ENCODE measurements around the gene FAF1. TPM values are rescaled to one million over a fixed set of nuclear protein-coding genes. Genes with fewer than 3 reads are reported as not detected.

The FAF1 gene
- total RNA-seq, 1 experiment from 2014 or later: 78.7 TPM

DNA sequence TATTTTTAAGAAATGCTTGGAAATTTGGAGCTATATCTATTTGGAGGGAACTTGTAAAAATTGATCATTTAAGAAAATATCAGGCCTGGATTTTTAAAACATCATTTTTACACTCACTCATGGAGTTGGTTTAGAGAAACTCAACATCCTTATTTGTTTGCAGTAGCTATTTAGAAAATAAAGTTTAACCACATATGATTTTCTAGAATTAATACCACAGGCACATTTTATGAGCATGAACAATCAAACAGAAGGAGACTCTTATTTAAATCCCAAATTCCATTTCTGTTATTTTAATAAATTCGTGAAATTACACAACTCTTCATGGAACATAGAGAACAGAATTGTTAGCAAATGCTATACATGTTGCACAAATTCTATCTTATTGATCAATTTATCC lies 13.2 kb upstream of the FAF1 start:
- Mint-ChIP-seq H3K9me3 (ENCODE audit: unreplicated experiment) (no peaks in the 10 kb centered on the region), H3K4me1 (ENCODE audit: low read depth, unreplicated experiment) (no peaks in the 10 kb centered on the region), H3K27ac (ENCODE audit: unreplicated experiment) (no peak overlapping the region), H3K4me3 (ENCODE audit: unreplicated experiment) (no peak overlapping the region), H3K36me3 (ENCODE audit: insufficient read depth, unreplicated experiment) (no peaks in the 10 kb centered on the region), H3K27me3 (ENCODE audit: insufficient read depth, unreplicated experiment) (peaks cover 6% of the 10 kb centered on the region)
- no peaks in the 10 kb centered on the region for H3K4me1 ChIP-seq
- intact Hi-C loops (cut with micrococcal nuclease; ENCODE audit: unreplicated experiment): no loop called here
- BruUV-seq (replicated peaks): no TSS peak
- no peak for DNase-seq
- H3K4me3 ChIP-seq (ENCODE audit: low read depth, low read length): no peak overlapping the region
- no peaks in the 10 kb centered on the region for H3K36me3 ChIP-seq (ENCODE audit: control insufficient read depth, insufficient read depth, low read length)
- no peaks in the 10 kb centered on the region for H3K9me3 ChIP-seq
- TF ChIP-seq, protein P1, sequence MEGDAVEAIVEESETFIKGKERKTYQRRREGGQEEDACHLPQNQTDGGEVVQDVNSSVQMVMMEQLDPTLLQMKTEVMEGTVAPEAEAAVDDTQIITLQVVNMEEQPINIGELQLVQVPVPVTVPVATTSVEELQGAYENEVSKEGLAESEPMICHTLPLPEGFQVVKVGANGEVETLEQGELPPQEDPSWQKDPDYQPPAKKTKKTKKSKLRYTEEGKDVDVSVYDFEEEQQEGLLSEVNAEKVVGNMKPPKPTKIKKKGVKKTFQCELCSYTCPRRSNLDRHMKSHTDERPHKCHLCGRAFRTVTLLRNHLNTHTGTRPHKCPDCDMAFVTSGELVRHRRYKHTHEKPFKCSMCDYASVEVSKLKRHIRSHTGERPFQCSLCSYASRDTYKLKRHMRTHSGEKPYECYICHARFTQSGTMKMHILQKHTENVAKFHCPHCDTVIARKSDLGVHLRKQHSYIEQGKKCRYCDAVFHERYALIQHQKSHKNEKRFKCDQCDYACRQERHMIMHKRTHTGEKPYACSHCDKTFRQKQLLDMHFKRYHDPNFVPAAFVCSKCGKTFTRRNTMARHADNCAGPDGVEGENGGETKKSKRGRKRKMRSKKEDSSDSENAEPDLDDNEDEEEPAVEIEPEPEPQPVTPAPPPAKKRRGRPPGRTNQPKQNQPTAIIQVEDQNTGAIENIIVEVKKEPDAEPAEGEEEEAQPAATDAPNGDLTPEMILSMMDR (IDR thresholded peaks at IDR 0.05; ENCODE audit: insufficient read depth in 1 of 2, low read depth in 1 of 2, low read length in 1 of 2, severe bottlenecking in 1 of 2, unreplicated experiment in 1 of 2): no peak
- ChIA-PET POLR2A (no interaction called here), CTCF (no interaction called here)
- no peaks in the 10 kb centered on the region; the same call in 1 of the 2 replicates for H3K27me3 ChIP-seq (replicated peaks; ENCODE audit: control insufficient read depth, insufficient read depth, low read length)

DNA sequence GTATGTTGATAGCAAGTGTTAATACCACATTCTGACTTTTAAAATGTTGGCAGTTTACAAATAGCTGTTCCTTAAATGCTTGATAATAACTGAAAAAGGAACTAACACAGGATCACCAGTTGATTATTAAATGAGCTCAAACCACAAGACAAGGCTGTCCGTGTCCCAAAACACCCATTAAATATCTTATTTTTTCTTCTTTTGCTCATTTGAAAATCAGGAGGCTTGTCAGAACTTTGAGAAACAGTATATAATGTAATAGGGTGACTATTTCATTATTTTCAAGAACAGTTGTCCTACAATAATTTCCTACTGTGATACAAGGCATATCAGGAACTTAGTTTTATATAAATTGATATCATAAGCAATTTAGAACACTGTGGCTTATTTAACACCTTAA lies 12.7 kb upstream of the FAF1 start:
- Mint-ChIP-seq H3K9me3 (ENCODE audit: unreplicated experiment) (no peaks in the 10 kb centered on the region), H3K27ac (ENCODE audit: unreplicated experiment) (no peak overlapping the region), H3K36me3 (ENCODE audit: insufficient read depth, unreplicated experiment) (no peaks in the 10 kb centered on the region), H3K27me3 (ENCODE audit: insufficient read depth, unreplicated experiment) (peaks cover 6% of the 10 kb centered on the region), H3K4me1 (ENCODE audit: low read depth, unreplicated experiment) (no peaks in the 10 kb centered on the region), H3K4me3 (ENCODE audit: unreplicated experiment) (no peak overlapping the region)
- H3K4me1 ChIP-seq: no peaks in the 10 kb centered on the region
- no peaks in the 10 kb centered on the region for H3K36me3 ChIP-seq (ENCODE audit: control insufficient read depth, insufficient read depth, low read length)
- intact Hi-C loops (cut with micrococcal nuclease; ENCODE audit: unreplicated experiment): no loop called here
- ChIA-PET POLR2A (no interaction called here), CTCF (no interaction called here)
- TF ChIP-seq, protein P1 (IDR thresholded peaks at IDR 0.05; ENCODE audit: insufficient read depth in 1 of 2, low read depth in 1 of 2, low read length in 1 of 2, severe bottlenecking in 1 of 2, unreplicated experiment in 1 of 2): no peak
- H3K4me3 ChIP-seq (ENCODE audit: low read depth, low read length): no peak overlapping the region
- DNase-seq: no peak
- no TSS peak for BruUV-seq (replicated peaks)
- H3K27me3 ChIP-seq (replicated peaks; ENCODE audit: control insufficient read depth, insufficient read depth, low read length): no peaks in the 10 kb centered on the region; the same call in 1 of the 2 replicates
- no peaks in the 10 kb centered on the region for H3K9me3 ChIP-seq

DNA sequence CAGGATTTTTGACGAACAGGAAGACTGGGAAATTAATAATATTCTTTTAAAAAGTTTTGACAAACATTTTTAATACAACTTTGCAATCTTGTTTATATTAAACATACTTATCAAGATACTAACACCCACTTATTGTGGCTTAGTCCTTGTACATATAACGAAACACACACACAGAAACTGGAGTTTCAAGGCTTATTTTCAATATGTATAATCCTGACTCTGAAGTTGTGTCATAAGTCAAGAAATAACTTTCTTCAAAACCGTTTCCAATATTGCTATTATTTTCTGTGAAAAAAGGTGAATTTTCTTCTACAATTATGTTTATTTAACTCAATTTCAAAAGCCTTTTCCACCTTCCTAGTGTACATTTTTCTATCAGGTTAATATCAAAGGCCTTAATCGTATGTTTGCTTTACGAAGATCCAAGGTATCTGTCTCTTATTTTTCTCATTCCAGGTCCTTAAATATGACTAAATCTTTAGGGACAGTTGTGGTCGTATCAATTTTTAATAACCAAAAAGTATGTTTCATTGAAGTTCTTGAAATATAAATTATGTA lies 11.8 kb upstream of the FAF1 start:
- ChIA-PET CTCF (no interaction called here), POLR2A (no interaction called here)
- DNase-seq: no peak
- H3K36me3 Mint-ChIP-seq (ENCODE audit: insufficient read depth, unreplicated experiment): no peaks in the 10 kb centered on the region
- peaks cover 4% of the 10 kb centered on the region for H3K27me3 Mint-ChIP-seq (ENCODE audit: insufficient read depth, unreplicated experiment)
- no peaks in the 10 kb centered on the region for H3K36me3 ChIP-seq (ENCODE audit: control insufficient read depth, insufficient read depth, low read length)
- TF ChIP-seq, protein P1 (IDR thresholded peaks at IDR 0.05; ENCODE audit: insufficient read depth in 1 of 2, low read depth in 1 of 2, low read length in 1 of 2, severe bottlenecking in 1 of 2, unreplicated experiment in 1 of 2): no peak
- H3K9me3 ChIP-seq: no peaks in the 10 kb centered on the region
- H3K4me3 ChIP-seq (ENCODE audit: low read depth, low read length): no peak overlapping the region
- no peaks in the 10 kb centered on the region; the same call in 1 of the 2 replicates for H3K27me3 ChIP-seq (replicated peaks; ENCODE audit: control insufficient read depth, insufficient read depth, low read length)
- no TSS peak for BruUV-seq (replicated peaks)
- H3K27ac Mint-ChIP-seq (ENCODE audit: unreplicated experiment): no peak overlapping the region
- intact Hi-C loops (cut with micrococcal nuclease; ENCODE audit: unreplicated experiment): no loop called here
- H3K4me3 Mint-ChIP-seq (ENCODE audit: unreplicated experiment): no peak overlapping the region
- H3K4me1 Mint-ChIP-seq (ENCODE audit: low read depth, unreplicated experiment): no peaks in the 10 kb centered on the region
- H3K4me1 ChIP-seq: no peaks in the 10 kb centered on the region
- H3K9me3 Mint-ChIP-seq (ENCODE audit: unreplicated experiment): no peaks in the 10 kb centered on the region
